ENCODE data around the gene IFT74. TPM values are rescaled to one million over a fixed set of nuclear protein-coding genes. Genes with fewer than 3 reads are reported as not detected.

IFT74 gene
- total and polyA plus RNA-seq, 2 experiments from 2014 or later: 12.6 to 15.3 TPM

GRCh38 chr9:26925609-26926008, 30.6 kb upstream of the IFT74 start:
- Histone ChIP-seq H3K4me3 (no peak overlapping the region), H3K27ac (peak overlapping the region; percentile 20), H3K9me3 (ENCODE audit: low read depth) (no peaks in the 10 kb centered on the region), H3K4me2 (no peak overlapping the region), H3K27me3 (no peaks in the 10 kb centered on the region), H2AFZ (no peak overlapping the region), H3K79me2 (no peaks in the 10 kb centered on the region), H3K9me2 (replicated peaks; ENCODE audit: insufficient read depth) (no peaks in the 10 kb centered on the region), H3K36me3 (replicated peaks; ENCODE audit: insufficient read depth, low read depth) (peaks cover 6% of the 10 kb centered on the region), H4K20me1 (ENCODE audit: insufficient read depth, poor library complexity, severe bottlenecking) (no peaks in the 10 kb centered on the region), H3K4me1 (ENCODE audit: insufficient read depth) (no peaks in the 10 kb centered on the region)
- WGBS (ENCODE audit: low lambda C conversion rate, missing lambda C conversion rate): 68% methylated on average over 4 of the region's 4 CpGs
- no peak for TF ChIP-seq EZH2phosphoT487 (IDR thresholded peaks at IDR 0.05; ENCODE audit: low read depth, severe bottlenecking, unreplicated experiment)
- DNase-seq (ENCODE audit: low spot score): peak; percentile 13

DNA sequence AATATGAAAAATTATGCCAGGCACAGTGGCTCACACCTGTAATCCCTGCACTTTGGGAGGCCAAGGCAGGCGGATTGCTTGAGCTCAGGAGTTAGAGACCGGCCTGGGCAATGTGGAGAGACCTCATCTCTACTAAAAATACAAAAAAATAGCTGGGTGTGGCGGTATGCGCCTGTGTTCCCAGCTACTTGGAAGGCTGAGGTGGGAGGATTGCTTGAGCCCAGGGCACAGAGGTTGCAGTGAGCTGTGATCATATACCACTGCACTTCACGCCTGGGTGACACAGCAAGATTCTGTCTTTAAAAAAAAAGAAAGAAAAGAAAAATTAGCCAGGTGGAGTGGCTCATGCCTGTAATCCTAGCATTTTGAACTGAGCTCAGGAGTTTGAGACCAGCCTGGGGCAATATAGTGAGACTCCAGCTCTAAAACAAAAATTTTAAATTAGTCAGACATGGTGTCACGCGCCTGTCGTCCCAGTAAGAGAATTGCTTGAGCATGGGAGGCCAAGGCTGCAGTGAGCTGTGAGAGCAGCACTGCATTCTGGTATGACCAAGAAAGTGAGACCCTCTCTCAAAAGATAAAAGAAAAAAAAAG, 27.2 kb upstream of the IFT74 start:
- peaks cover 19% of the 10 kb centered on the region for H3K79me2 ChIP-seq
- DNase-seq (ENCODE audit: low spot score): no peak
- H3K27me3 ChIP-seq: no peaks in the 10 kb centered on the region
- no peaks in the 10 kb centered on the region for H3K36me3 ChIP-seq (replicated peaks; ENCODE audit: insufficient read depth, low read depth)
- H3K27ac ChIP-seq: no peak overlapping the region
- H3K4me1 ChIP-seq (ENCODE audit: insufficient read depth): no peaks in the 10 kb centered on the region
- 96% methylated on average over 8 of the region's 8 CpGs for WGBS (ENCODE audit: low lambda C conversion rate, missing lambda C conversion rate)
- TF ChIP-seq EZH2phosphoT487 (IDR thresholded peaks at IDR 0.05; ENCODE audit: low read depth, severe bottlenecking, unreplicated experiment) (no peak), CTCF (IDR thresholded peaks at IDR 0.05; ENCODE audit: poor library complexity) (no peak), EZH2 (IDR thresholded peaks at IDR 0.05; ENCODE audit: borderline replicate concordance) (no peak)
- H3K9me3 ChIP-seq (ENCODE audit: low read depth): no peaks in the 10 kb centered on the region
- H4K20me1 ChIP-seq (ENCODE audit: insufficient read depth, poor library complexity, severe bottlenecking): no peaks in the 10 kb centered on the region
- no peaks in the 10 kb centered on the region for H3K9me2 ChIP-seq (replicated peaks; ENCODE audit: insufficient read depth)
- no peak overlapping the region for H2AFZ ChIP-seq
- H3K4me3 ChIP-seq: no peak overlapping the region
- H3K4me2 ChIP-seq: no peak overlapping the region

DNA sequence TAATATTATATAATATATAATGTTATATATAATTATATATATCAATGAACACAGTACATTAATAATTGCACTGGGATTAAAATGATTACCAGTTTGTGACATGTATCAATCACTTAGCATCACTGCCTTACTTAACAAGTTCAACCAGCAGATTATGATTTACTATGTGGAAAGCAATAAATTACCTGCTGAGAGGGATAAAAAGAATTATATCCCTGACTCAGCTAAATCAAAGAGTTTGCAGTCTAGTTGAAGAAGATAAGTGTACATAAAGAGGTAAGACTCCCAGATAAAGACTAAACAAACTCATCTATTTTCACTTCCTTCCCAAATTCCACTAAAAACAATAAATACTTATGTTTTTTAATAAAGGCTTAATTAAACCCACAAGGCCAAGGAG, 20.4 kb upstream of the IFT74 start:
- Histone ChIP-seq H3K4me2 (no peak overlapping the region), H2AFZ (no peak overlapping the region), H3K9me3 (ENCODE audit: low read depth) (peaks cover 6% of the 10 kb centered on the region), H3K36me3 (replicated peaks; ENCODE audit: insufficient read depth, low read depth) (no peaks in the 10 kb centered on the region), H3K27me3 (no peaks in the 10 kb centered on the region), H3K4me1 (ENCODE audit: insufficient read depth) (no peaks in the 10 kb centered on the region), H3K27ac (peak overlapping the region; percentile 21), H3K9me2 (replicated peaks; ENCODE audit: insufficient read depth) (no peaks in the 10 kb centered on the region), H3K4me3 (no peak overlapping the region), H4K20me1 (ENCODE audit: insufficient read depth, poor library complexity, severe bottlenecking) (no peaks in the 10 kb centered on the region), H3K79me2 (peaks cover 86% of the 10 kb centered on the region)
- TF ChIP-seq EZH2 (IDR thresholded peaks at IDR 0.05; ENCODE audit: borderline replicate concordance) (no peak), EZH2phosphoT487 (IDR thresholded peaks at IDR 0.05; ENCODE audit: low read depth, severe bottlenecking, unreplicated experiment) (no peak), CTCF (IDR thresholded peaks at IDR 0.05; ENCODE audit: poor library complexity) (no peak)
- no peak for DNase-seq (ENCODE audit: low spot score)

DNA sequence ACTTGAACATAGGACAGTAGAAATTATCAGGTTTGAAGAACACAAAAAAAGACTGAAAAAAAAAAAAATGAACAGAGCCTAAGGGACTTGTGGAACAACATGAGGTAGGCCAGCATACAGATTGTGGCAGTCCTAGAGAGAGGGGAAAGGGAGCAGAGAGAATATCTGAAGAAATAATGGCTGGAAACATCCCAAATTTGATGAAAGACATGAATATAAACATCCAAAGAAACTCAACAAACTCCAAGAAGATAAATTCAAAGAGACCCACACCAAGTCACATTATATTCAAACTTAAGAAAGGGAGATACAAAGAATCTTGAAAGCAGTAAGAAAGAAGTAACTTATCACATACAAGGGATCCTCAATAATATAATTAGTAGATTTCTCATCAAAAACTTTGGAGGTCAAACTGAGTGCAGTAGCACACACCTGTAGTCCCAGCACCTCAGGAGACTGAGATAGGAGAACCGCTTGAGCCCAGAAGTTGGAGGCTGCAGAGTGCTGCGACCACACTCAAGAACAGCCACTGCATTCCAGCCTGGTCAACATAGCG, 18.3 kb upstream of the IFT74 start:
- Histone ChIP-seq H3K9me2 (replicated peaks; ENCODE audit: insufficient read depth) (no peaks in the 10 kb centered on the region), H3K4me3 (no peak overlapping the region), H3K4me1 (ENCODE audit: insufficient read depth) (no peaks in the 10 kb centered on the region), H3K79me2 (peaks cover 96% of the 10 kb centered on the region), H3K36me3 (replicated peaks; ENCODE audit: insufficient read depth, low read depth) (no peaks in the 10 kb centered on the region), H2AFZ (no peak overlapping the region), H4K20me1 (ENCODE audit: insufficient read depth, poor library complexity, severe bottlenecking) (no peaks in the 10 kb centered on the region), H3K27me3 (no peaks in the 10 kb centered on the region), H3K9me3 (ENCODE audit: low read depth) (peaks cover 6% of the 10 kb centered on the region), H3K4me2 (no peak overlapping the region), H3K27ac (no peak overlapping the region)
- TF ChIP-seq EZH2 (IDR thresholded peaks at IDR 0.05; ENCODE audit: borderline replicate concordance): no peak
- no peak for TF ChIP-seq CTCF (IDR thresholded peaks at IDR 0.05; ENCODE audit: poor library complexity)
- no peak for TF ChIP-seq EZH2phosphoT487 (IDR thresholded peaks at IDR 0.05; ENCODE audit: low read depth, severe bottlenecking, unreplicated experiment)
- WGBS (ENCODE audit: low lambda C conversion rate, missing lambda C conversion rate): 98% methylated on average over 3 of the region's 3 CpGs
- no peak for DNase-seq (ENCODE audit: low spot score)
